RWPE2 (cell line): Measurements from ENCODE around the gene MALRD1.

ENCODE experiments used
- ATAC-seq: fragments of 200-7000 bp; cut with Tn5 transposase; 3 replicates; pipeline ENCODE4 v1.9.1; 2021; ENCODE audit warnings: low read depth
- DNase-seq: peaks from one replicate; pipeline ENCODE4 v3.0.0-alpha.2; 2020; ENCODE audit warnings: low spot score
- H3K27ac ChIP-seq: fragments of 450-650 bp; 2 replicates; pipeline ENCODE4 v1.5.1; 2017; ENCODE audit warnings: mild to moderate bottlenecking; ENCODE audit not compliant: poor library complexity, severe bottlenecking
- H3K27me3 ChIP-seq: fragments of 250-450 bp; sonication (Bioruptor Pico); 2 replicates; pipeline ENCODE4 v1.5.1; 2021; ENCODE audit warnings: mild to moderate bottlenecking, moderate library complexity; ENCODE audit not compliant: insufficient read depth, poor library complexity, severe bottlenecking
- H3K36me3 ChIP-seq: fragments of 250-450 bp; sonication (Bioruptor Pico); 2 replicates; pipeline ENCODE4 v1.5.1; 2020; ENCODE audit warnings: low read depth, mild to moderate bottlenecking, moderate library complexity
- H3K4me1 ChIP-seq: fragments of 250-450 bp; sonication (Bioruptor Pico); 2 replicates; pipeline ENCODE4 v1.5.1; 2021; ENCODE audit warnings: mild to moderate bottlenecking, moderate library complexity; ENCODE audit not compliant: insufficient read depth, poor library complexity, severe bottlenecking
- H3K4me3 ChIP-seq: fragments of 250-450 bp; sonication (Bioruptor Pico); 2 replicates; pipeline ENCODE4 v1.5.1; 2021; ENCODE audit warnings: mild to moderate bottlenecking, moderate library complexity; ENCODE audit not compliant: severe bottlenecking
- H3K9me3 ChIP-seq: fragments of 250-450 bp; sonication (Bioruptor Pico); 2 replicates; pipeline ENCODE4 v1.5.1; 2021; ENCODE audit warnings: mild to moderate bottlenecking, moderate library complexity; ENCODE audit not compliant: severe bottlenecking
- TF ChIP-seq, protein P1 (sequence below): fragments of 450-650 bp; IDR thresholded peaks from one replicate; pipeline ENCODE4 v1.5.1; 2017; ENCODE audit warnings: mild to moderate bottlenecking, moderate library complexity; ENCODE audit not compliant: poor library complexity, severe bottlenecking

Gene MALRD1

GRCh38 chr10:19480353-19480752 is 431.8 kb downstream of the MALRD1 start:
- ATAC-seq = no peak
- Histone ChIP-seq H3K27me3 (no peaks in the 10 kb centered on the region), H3K4me3 (no peak overlapping the region), H3K4me1 (no peaks in the 10 kb centered on the region), H3K36me3 (no peaks in the 10 kb centered on the region), H3K9me3 (no peaks in the 10 kb centered on the region), H3K27ac (no peak overlapping the region)
- DNase-seq = no peak
- TF ChIP-seq, protein P1, sequence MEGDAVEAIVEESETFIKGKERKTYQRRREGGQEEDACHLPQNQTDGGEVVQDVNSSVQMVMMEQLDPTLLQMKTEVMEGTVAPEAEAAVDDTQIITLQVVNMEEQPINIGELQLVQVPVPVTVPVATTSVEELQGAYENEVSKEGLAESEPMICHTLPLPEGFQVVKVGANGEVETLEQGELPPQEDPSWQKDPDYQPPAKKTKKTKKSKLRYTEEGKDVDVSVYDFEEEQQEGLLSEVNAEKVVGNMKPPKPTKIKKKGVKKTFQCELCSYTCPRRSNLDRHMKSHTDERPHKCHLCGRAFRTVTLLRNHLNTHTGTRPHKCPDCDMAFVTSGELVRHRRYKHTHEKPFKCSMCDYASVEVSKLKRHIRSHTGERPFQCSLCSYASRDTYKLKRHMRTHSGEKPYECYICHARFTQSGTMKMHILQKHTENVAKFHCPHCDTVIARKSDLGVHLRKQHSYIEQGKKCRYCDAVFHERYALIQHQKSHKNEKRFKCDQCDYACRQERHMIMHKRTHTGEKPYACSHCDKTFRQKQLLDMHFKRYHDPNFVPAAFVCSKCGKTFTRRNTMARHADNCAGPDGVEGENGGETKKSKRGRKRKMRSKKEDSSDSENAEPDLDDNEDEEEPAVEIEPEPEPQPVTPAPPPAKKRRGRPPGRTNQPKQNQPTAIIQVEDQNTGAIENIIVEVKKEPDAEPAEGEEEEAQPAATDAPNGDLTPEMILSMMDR = no peak

- ATAC-seq (no peak), DNase-seq (no peak)
- no peak overlapping the region for H3K4me3 ChIP-seq
- TF ChIP-seq, protein P1 = no peak
- H3K27me3 ChIP-seq = no peaks in the 10 kb centered on the region
- no peaks in the 10 kb centered on the region for H3K9me3 ChIP-seq
- H3K36me3 ChIP-seq = no peaks in the 10 kb centered on the region
- H3K27ac ChIP-seq = no peak overlapping the region
- no peaks in the 10 kb centered on the region for H3K4me1 ChIP-seq
Observed at GRCh38 chr10:19483421-19483820, 434.8 kb downstream of the MALRD1 start.

DNA sequence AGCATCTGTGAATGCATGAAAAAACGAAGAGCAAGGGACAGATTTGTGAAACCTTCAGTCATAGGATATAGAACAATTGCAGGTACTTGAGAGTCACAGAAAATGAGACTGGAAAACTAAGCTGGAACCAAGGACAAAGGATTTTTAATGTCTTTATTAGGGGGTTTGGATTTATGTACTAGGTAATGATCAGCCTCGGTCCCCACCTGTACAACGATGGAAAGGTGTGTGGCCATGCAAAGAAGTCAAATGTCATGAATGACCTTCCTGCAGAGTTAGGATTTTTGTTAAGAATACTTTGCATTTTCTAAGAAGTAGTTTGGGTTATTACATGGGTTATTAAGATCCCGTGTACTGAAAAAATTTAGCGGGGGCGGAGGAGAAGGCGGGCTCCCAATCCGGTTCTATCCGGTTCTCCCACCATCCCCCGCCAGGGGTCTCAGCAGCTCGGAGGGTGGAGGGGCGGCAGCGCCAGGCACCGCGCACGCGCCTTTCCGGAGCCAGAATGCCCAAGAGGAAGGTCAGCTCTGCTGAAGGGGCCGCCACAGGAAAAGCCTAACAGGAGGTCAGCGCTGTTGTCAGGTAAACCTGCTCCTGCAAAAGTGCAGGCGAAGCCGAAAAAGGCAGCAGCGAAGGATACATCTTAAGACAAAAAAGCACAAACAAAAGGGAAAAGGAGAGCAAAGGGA is 440.1 kb downstream of the MALRD1 start:
- H3K27me3 ChIP-seq = no peaks in the 10 kb centered on the region
- H3K36me3 ChIP-seq = no peaks in the 10 kb centered on the region
- H3K4me1 ChIP-seq = no peaks in the 10 kb centered on the region
- no peaks in the 10 kb centered on the region for H3K9me3 ChIP-seq
- no peak overlapping the region for H3K27ac ChIP-seq
- peak; percentile 33 for DNase-seq
- no peak overlapping the region for H3K4me3 ChIP-seq
- TF ChIP-seq, protein P1 = no peak
- peak; percentile 55; the same call in 1 of the 3 replicates for ATAC-seq

DNA sequence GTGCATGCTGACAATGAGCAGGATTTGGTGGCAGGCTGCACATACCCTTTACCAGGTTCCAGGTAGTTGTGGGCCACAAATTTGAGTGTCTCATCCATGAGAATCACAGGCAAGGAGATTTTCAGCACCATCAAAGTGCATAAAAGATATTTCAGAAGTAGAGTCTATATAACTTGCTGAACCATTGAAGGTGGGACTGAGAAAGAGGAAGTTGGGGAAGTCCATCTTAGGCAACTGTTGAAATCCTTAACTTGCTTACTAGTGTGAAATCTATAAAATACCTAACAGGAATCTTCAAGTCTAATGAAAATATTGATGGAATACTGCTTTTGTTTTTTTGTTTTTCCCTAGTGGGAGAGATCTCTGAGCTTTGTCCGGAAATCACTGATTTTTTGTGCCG is 442.6 kb downstream of the MALRD1 start:
- no peak for ATAC-seq
- H3K9me3 ChIP-seq = no peaks in the 10 kb centered on the region
- H3K4me3 ChIP-seq = no peak overlapping the region
- H3K27me3 ChIP-seq = no peaks in the 10 kb centered on the region
- H3K36me3 ChIP-seq = no peaks in the 10 kb centered on the region
- TF ChIP-seq, protein P1 = no peak
- no peak for DNase-seq
- no peak overlapping the region for H3K27ac ChIP-seq
- no peaks in the 10 kb centered on the region for H3K4me1 ChIP-seq

- Histone ChIP-seq H3K4me3 (no peak overlapping the region), H3K36me3 (no peaks in the 10 kb centered on the region), H3K4me1 (no peaks in the 10 kb centered on the region), H3K27ac (no peak overlapping the region), H3K27me3 (no peaks in the 10 kb centered on the region), H3K9me3 (no peaks in the 10 kb centered on the region)
- ATAC-seq = no peak
- TF ChIP-seq, protein P1 = no peak
- no peak for DNase-seq
Observed at GRCh38 chr10:19493917-19494316, 445.3 kb downstream of the MALRD1 start.
